K562 (cell line): ENCODE data around the gene ITK. TPM values are rescaled to one million over a fixed set of nuclear protein-coding genes. Genes with fewer than 3 reads are reported as not detected.

ENCODE experiments used
- CGGBP1 ChIP-seq: fragments of 250-450 bp; sonication (Bioruptor Pico); IDR thresholded peaks from 2 replicates; pipeline ENCODE4 v1.9.0; 2021; ENCODE audit warnings: mild to moderate bottlenecking
- CHD2 ChIP-seq: IDR thresholded peaks from 2 replicates; pipeline ENCODE4 v1.6.1; 2011; ENCODE audit warnings: low read depth, low read length
- CREB3 ChIP-seq: fragments of 450-650 bp; conservative IDR thresholded peaks from 2 replicates; pipeline ENCODE4 v1.6.1; 2016; ENCODE audit warnings: missing genetic modification characterization, low read depth, mild to moderate bottlenecking, missing compliant biosample characterization, moderate library complexity
- ETV6 ChIP-seq, 3 experiments: fragments of 150-350 bp in 1 of 3; sonication (generic) in 1 of 3; formaldehyde crosslinking in 1 of 3; IDR thresholded peaks; 2 replicates each; pipeline versions ENCODE4 v1.6.1 to v1.8.0; 2014 to 2022; ENCODE audit warnings: borderline replicate concordance in 2 of 3, low read depth in 2 of 3, antibody characterized with exemption in 1 of 3, low read length in 1 of 3, mild to moderate bottlenecking in 1 of 3, missing genetic modification reagents in 1 of 3
- GTF2F1 ChIP-seq: IDR thresholded peaks from 2 replicates; pipeline ENCODE4 v1.6.1; 2011; ENCODE audit warnings: low read depth, low read length, improper control_type of control experiment
- HDAC3 ChIP-seq: fragments of 450-650 bp; IDR thresholded peaks from 2 replicates; pipeline ENCODE4 v1.6.1; 2018; ENCODE audit warnings: borderline replicate concordance, mild to moderate bottlenecking, moderate library complexity; ENCODE audit not compliant: partially characterized antibody
- HMG20B ChIP-seq: fragments of 250-450 bp; sonication (Bioruptor Pico); IDR thresholded peaks from 2 replicates; pipeline ENCODE4 v1.5.0; 2021; ENCODE audit warnings: mild to moderate bottlenecking
- IRF9 ChIP-seq: fragments of 450-650 bp; IDR thresholded peaks from 2 replicates; pipeline ENCODE4 v1.6.1; 2016; ENCODE audit warnings: missing biosample characterization, missing genetic modification characterization
- JUND ChIP-seq, 2 experiments: IDR thresholded peaks; 2 replicates in 1 of 2; 3 replicates in 1 of 2; pipeline ENCODE4 v1.6.1; 2011; ENCODE audit warnings: borderline replicate concordance in 2 of 2, low read depth in 2 of 2, low read length in 2 of 2, improper control_type of control experiment in 1 of 2, missing biosample characterization in 1 of 2, missing genetic modification characterization in 1 of 2, missing genetic modification reagents in 1 of 2
- KDM4B ChIP-seq, 2 experiments: fragments of 450-650 bp in 1 of 2; sonication (generic) in 1 of 2; IDR thresholded peaks; 2 replicates each; pipeline ENCODE4 v1.6.1; 2016 to 2017; ENCODE audit warnings: borderline replicate concordance in 2 of 2, antibody characterized with exemption in 1 of 2, low read depth in 1 of 2, mild to moderate bottlenecking in 1 of 2
- MAX ChIP-seq: sonication (generic); formaldehyde crosslinking; IDR thresholded peaks from 2 replicates; pipeline ENCODE4 v1.9.0; 2022; ENCODE audit warnings: mild to moderate bottlenecking, missing genetic modification reagents
- MTA2 ChIP-seq: fragments of 450-650 bp; IDR thresholded peaks from 2 replicates; pipeline ENCODE4 v1.6.1; 2016; ENCODE audit warnings: low read depth
- PATZ1 ChIP-seq: fragments of 250-450 bp; sonication (Bioruptor Pico); IDR thresholded peaks from 2 replicates; pipeline ENCODE4 v1.5.0; 2020; ENCODE audit warnings: mild to moderate bottlenecking, borderline replicate concordance
- POLR2B ChIP-seq: fragments of 450-650 bp; IDR thresholded peaks from 2 replicates; pipeline ENCODE4 v1.6.1; 2018; ENCODE audit warnings: low read depth; ENCODE audit not compliant: partially characterized antibody
- POU5F1 ChIP-seq: fragments of 150-350 bp; IDR thresholded peaks from 2 replicates; pipeline ENCODE4 v1.6.1; 2014; ENCODE audit warnings: borderline replicate concordance, low read length, low read depth, mild to moderate bottlenecking; ENCODE audit not compliant: partially characterized antibody
- SAFB ChIP-seq: fragments of 200-400 bp; formaldehyde crosslinking; IDR thresholded peaks from 2 replicates; pipeline ENCODE4 v1.6.1; 2017; ENCODE audit warnings: low read depth, low read length, borderline replicate concordance
- SRF ChIP-seq, 2 experiments: fragments of 250-450, 450-650 bp in 1 of 2; sonication (Bioruptor Pico) in 1 of 2; sonication (generic) in 1 of 2; formaldehyde crosslinking; IDR thresholded peaks; 2 replicates each; pipeline versions ENCODE4 v1.5.0 to v1.5.1; 2020 to 2022; ENCODE audit warnings: mild to moderate bottlenecking in 1 of 2, missing genetic modification reagents in 1 of 2
- TCFL5 ChIP-seq: fragments of 250-450 bp; sonication (Bioruptor Pico); conservative IDR thresholded peaks from 2 replicates; pipeline ENCODE4 v1.6.1; 2021; ENCODE audit warnings: mild to moderate bottlenecking, moderate library complexity, matching md5 sums
- TGIF2 ChIP-seq: sonication (generic); formaldehyde crosslinking; IDR thresholded peaks from 2 replicates; pipeline ENCODE4 v1.8.1; 2022; ENCODE audit warnings: mild to moderate bottlenecking, missing genetic modification reagents, moderate library complexity
- ZNF140 ChIP-seq: fragments of 250-450 bp; sonication (Bioruptor Pico); IDR thresholded peaks from 2 replicates; pipeline ENCODE4 v1.8.0; 2021; ENCODE audit warnings: moderate library complexity, mild to moderate bottlenecking, inconsistent platforms
- ZNF584 ChIP-seq: fragments of 200-800 bp; sonication (Bioruptor generic); IDR thresholded peaks from 2 replicates; pipeline ENCODE4 v1.6.1; 2016; ENCODE audit warnings: low read depth, mild to moderate bottlenecking, missing genetic modification characterization, missing compliant biosample characterization
- polyA plus RNA-seq, 8 experiments: library from polyadenylated mRNA; depleted of rRNA in 4 of 8; stranded (reverse) in 5 of 8; unstranded in 3 of 8; fragments of >200 nt; fragmentation: Nextera tagmentation in 2 of 8; fragmentation: Illumina TruSeq in 1 of 8; extraction: Ambion mirVana in 2 of 8; extraction: Trizol in 1 of 8; gene quantifications; 2 replicates each; pipeline versions ENCODE4 v1.2.1 to v1.2.3, GENCODE V29; 2011 to 2014; ENCODE audit warnings: inconsistent platforms in 1 of 8, missing spikeins in 1 of 8
- total RNA-seq, 7 experiments: library from RNA; depleted of rRNA in 6 of 7; stranded (reverse); fragments of >200 nt in 6 of 7; fragmentation: Illumina TruSeq in 2 of 7; extraction: Trizol in 2 of 7; gene quantifications; 2 replicates each; pipeline versions ENCODE4 v1.2.1 to v1.2.3, GENCODE V29; 2011 to 2021; ENCODE audit warnings: low replicate concordance in 1 of 7

ITK gene
- total and polyA plus RNA-seq, 9 of the 15 experiments (the other 6 are each of a cell fraction or from before 2014, with no cell fraction given): 0.04 to 0.75 TPM; not detected in 7

- no peak for TF ChIP-seq MAX (CRISPR knock-in tag)
- no peak for TF ChIP-seq CHD2
- peak; percentile 96 for TF ChIP-seq PATZ1 (CRISPR knock-in tag)
- TF ChIP-seq POLR2B: no peak
- no peak for TF ChIP-seq TGIF2 (CRISPR knock-in tag)
- TF ChIP-seq HMG20B (CRISPR knock-in tag): no peak
- TF ChIP-seq ETV6 (IDR thresholded peaks at IDR 0.05; ENCODE audit: borderline replicate concordance in 1 of 2, low read depth in 2 of 2, low read length in 1 of 2): no peak
- no peak for TF ChIP-seq ETV6 (CRISPR knock-in tag; IDR thresholded peaks at IDR 0.05; ENCODE audit: borderline replicate concordance)
- TF ChIP-seq HDAC3: no peak
- no peak for TF ChIP-seq CGGBP1 (CRISPR knock-in tag)
- no peak for TF ChIP-seq MTA2
- TF ChIP-seq ZNF584: peak; percentile 94
- no peak for TF ChIP-seq KDM4B (IDR thresholded peaks at IDR 0.05; ENCODE audit: borderline replicate concordance in 2 of 2, low read depth in 1 of 2)
- TF ChIP-seq ZNF140 (CRISPR knock-in tag): no peak
- TF ChIP-seq POU5F1: no peak
- no peak for TF ChIP-seq GTF2F1
- TF ChIP-seq IRF9 (tag): no peak
- peak; percentile 94 for TF ChIP-seq TCFL5 (CRISPR knock-in tag)
- TF ChIP-seq SRF (CRISPR knock-in tag; IDR thresholded peaks at IDR 0.05): no peak
- peak; percentile 97 for TF ChIP-seq CREB3 (tag)
- no peak for TF ChIP-seq JUND (IDR thresholded peaks at IDR 0.05; ENCODE audit: borderline replicate concordance, low read depth, low read length)
- TF ChIP-seq JUND (tag; IDR thresholded peaks at IDR 0.05; ENCODE audit: borderline replicate concordance, low read depth, low read length): peak; percentile 37; the same call in 1 of the 3 replicates
- TF ChIP-seq SAFB: no peak
Observed at GRCh38 chr5:157278319-157279037, 97.8 kb downstream of the ITK start (continued).
